ENCODE data around the gene PARVA. TPM values are rescaled to one million over a fixed set of nuclear protein-coding genes. Genes with fewer than 3 reads are reported as not detected.

Gene PARVA
- total RNA-seq, 2 donors from 2014 or later: 55.9 to 58.1 TPM

DNA sequence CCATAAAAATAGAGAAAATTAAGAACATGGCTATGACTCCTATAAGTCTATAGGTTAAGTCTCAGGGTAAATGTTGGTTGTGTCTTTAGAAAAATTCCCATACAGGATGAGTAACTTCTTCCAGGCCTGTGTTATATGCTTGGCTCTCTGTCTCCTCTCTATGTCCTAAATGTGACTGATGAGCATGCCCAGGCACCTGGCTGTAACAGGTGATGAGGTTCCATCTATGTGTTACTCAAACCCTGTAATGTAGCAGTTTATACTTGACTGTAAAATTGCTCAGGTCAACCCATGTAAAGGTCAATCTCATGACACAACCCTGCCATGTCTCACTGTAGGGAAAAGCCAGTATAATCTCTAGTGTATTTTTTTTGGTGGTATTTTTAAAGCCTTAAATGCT, 69.5 kb downstream of the PARVA start:
- TF ChIP-seq, protein P1, sequence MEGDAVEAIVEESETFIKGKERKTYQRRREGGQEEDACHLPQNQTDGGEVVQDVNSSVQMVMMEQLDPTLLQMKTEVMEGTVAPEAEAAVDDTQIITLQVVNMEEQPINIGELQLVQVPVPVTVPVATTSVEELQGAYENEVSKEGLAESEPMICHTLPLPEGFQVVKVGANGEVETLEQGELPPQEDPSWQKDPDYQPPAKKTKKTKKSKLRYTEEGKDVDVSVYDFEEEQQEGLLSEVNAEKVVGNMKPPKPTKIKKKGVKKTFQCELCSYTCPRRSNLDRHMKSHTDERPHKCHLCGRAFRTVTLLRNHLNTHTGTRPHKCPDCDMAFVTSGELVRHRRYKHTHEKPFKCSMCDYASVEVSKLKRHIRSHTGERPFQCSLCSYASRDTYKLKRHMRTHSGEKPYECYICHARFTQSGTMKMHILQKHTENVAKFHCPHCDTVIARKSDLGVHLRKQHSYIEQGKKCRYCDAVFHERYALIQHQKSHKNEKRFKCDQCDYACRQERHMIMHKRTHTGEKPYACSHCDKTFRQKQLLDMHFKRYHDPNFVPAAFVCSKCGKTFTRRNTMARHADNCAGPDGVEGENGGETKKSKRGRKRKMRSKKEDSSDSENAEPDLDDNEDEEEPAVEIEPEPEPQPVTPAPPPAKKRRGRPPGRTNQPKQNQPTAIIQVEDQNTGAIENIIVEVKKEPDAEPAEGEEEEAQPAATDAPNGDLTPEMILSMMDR (IDR thresholded peaks at IDR 0.05): no peak
- Histone ChIP-seq H3K9me3 (no peaks in the 10 kb centered on the region), H3K27ac (no peak overlapping the region), H3K4me3 (no peak overlapping the region), H3K36me3 (peaks cover 6% of the 10 kb centered on the region), H3K4me1 (peaks cover 0 to 40% of the 10 kb centered on the region in 2 donors), H3K27me3 (no peaks in the 10 kb centered on the region)
- DNase-seq (ENCODE audit: low spot score): no peak

DNA sequence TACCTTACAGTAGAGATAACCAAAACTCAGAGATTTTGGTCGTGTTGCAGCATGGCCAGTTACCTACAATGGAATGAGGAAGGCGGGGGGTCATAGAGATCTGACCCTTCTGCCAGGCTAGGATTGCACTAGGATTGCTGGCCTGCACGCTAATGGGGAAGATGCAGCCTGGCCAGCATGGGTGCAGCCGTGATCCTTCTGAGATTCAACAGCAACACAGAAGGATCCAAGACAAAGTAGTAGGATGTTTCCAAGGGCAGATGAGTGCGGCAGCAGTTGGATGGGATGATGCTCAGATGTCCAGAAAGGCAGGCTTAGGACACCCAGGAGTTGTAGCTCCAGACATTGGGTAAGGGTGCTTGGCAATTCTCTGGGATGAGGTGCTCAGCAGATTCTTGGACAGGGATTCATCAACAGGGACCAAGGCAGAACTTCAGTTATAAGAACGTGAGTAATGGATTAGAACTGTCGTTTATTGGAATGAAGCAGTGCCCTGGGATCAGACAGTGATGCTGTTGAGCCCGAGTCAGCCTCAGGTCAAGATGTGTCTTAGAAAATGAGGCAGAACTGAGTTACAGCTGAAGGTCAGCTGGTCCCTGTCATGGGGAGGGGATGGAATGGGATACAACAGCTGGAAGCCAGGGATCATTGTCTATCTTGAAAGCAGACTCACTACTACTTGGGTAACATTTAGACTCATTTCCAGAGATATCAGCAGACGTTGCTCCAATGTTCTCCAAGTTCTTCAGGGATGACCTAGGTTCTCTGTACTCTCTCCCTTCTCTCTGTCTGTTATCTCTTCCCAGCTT, 71.0 kb downstream of the PARVA start:
- no peak for DNase-seq (ENCODE audit: low spot score)
- peaks cover 6% of the 10 kb centered on the region for H3K36me3 ChIP-seq
- TF ChIP-seq, protein P1 (IDR thresholded peaks at IDR 0.05): no peak
- H3K27me3 ChIP-seq: no peaks in the 10 kb centered on the region
- H3K4me1 ChIP-seq: peaks cover 0 to 52% of the 10 kb centered on the region in 2 donors
- H3K27ac ChIP-seq: peak overlapping the region in 1 of 2 donors; percentile 13
- H3K4me3 ChIP-seq: no peak overlapping the region
- no peaks in the 10 kb centered on the region for H3K9me3 ChIP-seq

DNA sequence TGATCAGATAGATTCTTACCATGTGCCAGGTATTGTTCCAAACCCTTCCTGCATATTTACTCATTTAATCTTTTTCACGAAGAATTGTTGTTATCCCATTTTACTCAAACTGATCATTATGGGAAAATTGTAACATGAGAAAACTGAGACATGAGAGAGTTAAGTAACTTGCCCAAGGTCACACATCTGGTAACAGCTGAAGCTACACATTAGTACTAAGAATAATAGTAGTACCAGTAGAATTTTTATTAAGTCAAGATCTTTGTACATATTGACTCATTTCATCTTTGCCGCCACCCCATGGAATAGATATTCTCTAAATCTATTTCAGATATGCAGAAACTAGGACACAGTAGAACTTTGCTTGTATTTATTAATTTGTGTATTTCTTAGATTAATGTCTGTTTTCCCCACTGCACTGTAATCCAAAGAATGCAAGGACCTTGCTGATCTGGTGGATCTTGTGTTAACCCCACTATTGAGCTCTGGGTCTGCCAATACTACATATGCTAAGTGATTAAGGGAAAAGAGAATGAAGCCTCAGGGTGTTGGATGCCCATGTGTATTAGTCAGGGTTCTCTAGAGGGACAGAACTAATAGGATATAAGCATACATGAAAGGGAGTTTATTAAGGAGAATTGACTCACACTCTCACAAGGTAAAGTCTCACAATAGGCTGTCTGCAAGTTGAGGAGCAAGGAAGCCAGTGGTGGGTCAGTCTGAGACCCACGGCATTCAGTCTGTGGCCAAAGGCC, 72.8 kb downstream of the PARVA start:
- Histone ChIP-seq H3K4me1 (peaks cover 0 to 70% of the 10 kb centered on the region in 2 donors), H3K9me3 (no peaks in the 10 kb centered on the region), H3K27ac (no peak overlapping the region), H3K27me3 (no peaks in the 10 kb centered on the region), H3K36me3 (no peaks in the 10 kb centered on the region), H3K4me3 (no peak overlapping the region)
- DNase-seq (ENCODE audit: low spot score): no peak
- TF ChIP-seq, protein P1 (IDR thresholded peaks at IDR 0.05): no peak

DNA sequence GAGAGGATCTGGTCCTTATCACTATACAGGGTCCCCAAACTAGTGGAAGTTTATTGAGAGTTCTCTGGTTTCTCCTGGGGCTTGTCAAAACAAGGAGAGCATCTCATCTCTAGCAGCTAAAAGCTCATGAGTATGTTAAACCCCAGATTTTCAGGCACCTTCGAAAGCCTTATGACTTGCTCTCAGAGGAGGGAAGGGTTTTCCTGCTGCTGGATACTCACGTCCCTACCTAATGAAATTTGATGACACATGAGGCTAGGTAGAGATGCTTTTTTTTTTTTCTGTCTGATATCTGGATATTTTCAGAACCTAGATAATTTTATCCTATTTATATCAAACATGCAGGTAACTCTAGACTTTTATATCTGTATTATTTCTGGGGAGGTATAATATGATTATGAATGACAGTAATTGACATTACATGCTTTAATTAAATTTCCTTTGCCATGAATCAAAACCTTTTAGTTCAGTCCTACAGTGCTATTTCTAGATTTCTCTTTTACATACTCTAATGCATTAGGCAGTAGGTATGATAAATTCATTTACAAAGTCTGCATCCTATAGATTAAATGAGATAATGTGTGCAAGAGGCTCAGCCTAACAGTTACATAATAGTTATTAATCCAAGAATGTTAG, 73.9 kb downstream of the PARVA start:
- Histone ChIP-seq H3K27me3 (no peaks in the 10 kb centered on the region), H3K27ac (no peak overlapping the region), H3K4me1 (peaks cover 0 to 79% of the 10 kb centered on the region in 2 donors), H3K36me3 (no peaks in the 10 kb centered on the region), H3K9me3 (no peaks in the 10 kb centered on the region), H3K4me3 (no peak overlapping the region)
- TF ChIP-seq, protein P1 (IDR thresholded peaks at IDR 0.05): no peak
- no peak for DNase-seq (ENCODE audit: low spot score)

DNA sequence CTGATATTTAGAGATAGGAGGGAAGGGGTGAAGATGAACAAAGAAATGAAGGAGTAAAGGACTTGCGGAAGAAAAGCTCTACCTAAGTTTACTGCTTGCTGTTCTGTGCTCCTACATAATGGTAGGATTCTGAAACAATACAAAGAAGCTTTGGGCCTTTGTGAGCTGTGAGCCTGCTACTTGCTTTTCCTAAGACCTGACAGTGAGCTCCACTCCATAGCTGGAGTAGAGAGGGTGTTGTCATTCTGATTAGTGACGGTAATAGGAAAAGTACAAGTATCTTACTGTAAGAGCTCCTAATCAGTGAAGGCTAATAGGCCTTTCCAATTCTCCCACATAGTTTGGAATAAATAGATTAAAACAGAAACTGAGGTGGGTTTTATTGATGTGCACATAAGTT, 75.9 kb downstream of the PARVA start:
- DNase-seq (ENCODE audit: low spot score): no peak
- no peaks in the 10 kb centered on the region for H3K36me3 ChIP-seq
- no peaks in the 10 kb centered on the region for H3K27me3 ChIP-seq
- H3K4me1 ChIP-seq: peaks cover 0 to 87% of the 10 kb centered on the region in 2 donors
- no peaks in the 10 kb centered on the region for H3K9me3 ChIP-seq
- H3K4me3 ChIP-seq: no peak overlapping the region
- TF ChIP-seq, protein P1 (IDR thresholded peaks at IDR 0.05): no peak
- no peak overlapping the region for H3K27ac ChIP-seq

Data from right atrium auricular region (tissue), 2 donors.